Ammon's horn (tissue), 1 donor: ENCODE data around the gene TMEM200B.
"Not testable (repeated sequence)": the region's sequence is repeated elsewhere in the genome, so short reads cannot be mapped to it uniquely, and the experiment has no call there.

Experiments used
- DNase-seq: peaks from one replicate; pipeline ENCODE4 v3.0.0-alpha.2; 2016; ENCODE audit warnings: low spot score

TMEM200B gene

GRCh38 chr1:29133861-29134694 is 10.4 kb upstream of the TMEM200B start:
- DNase-seq: no peak

- not testable (repeated sequence) for DNase-seq
Observed at GRCh38 chr1:29131056-29131455, 7.4 kb upstream of the TMEM200B start.

GRCh38 chr1:29129916-29130315 is 6.2 kb upstream of the TMEM200B start:
- no peak for DNase-seq

GRCh38 chr1:29128739-29129138 is 5.0 kb upstream of the TMEM200B start:
- DNase-seq: no peak

- DNase-seq: no peak
Observed at GRCh38 chr1:29126198-29126597, 2.5 kb upstream of the TMEM200B start.

- no peak for DNase-seq
Observed at GRCh38 chr1:29125788-29126187, 2.1 kb upstream of the TMEM200B start.

GRCh38 chr1:29125237-29125641 is 1.5 kb upstream of the TMEM200B start:
- no peak for DNase-seq

- DNase-seq: no peak
Observed at GRCh38 chr1:29124366-29125236, 898 bp upstream of the TMEM200B start.

GRCh38 chr1:29123053-29123886 is 433 bp downstream of the TMEM200B start:
- DNase-seq: no peak

GRCh38 chr1:29122682-29123052 is 1.0 kb downstream of the TMEM200B start:
- no peak for DNase-seq

GRCh38 chr1:29121936-29122681 is 1.6 kb downstream of the TMEM200B start:
- DNase-seq: no peak

GRCh38 chr1:29121516-29121935 is 2.2 kb downstream of the TMEM200B start:
- DNase-seq: no peak

- DNase-seq: no peak
Observed at GRCh38 chr1:29120947-29121485, 2.7 kb downstream of the TMEM200B start.

GRCh38 chr1:29120367-29120766 is 3.3 kb downstream of the TMEM200B start:
- DNase-seq: no peak

- DNase-seq: no peak
Observed at GRCh38 chr1:29119121-29119929, 4.4 kb downstream of the TMEM200B start.

GRCh38 chr1:29117381-29117780 is 6.3 kb downstream of the TMEM200B start:
- DNase-seq: no peak

GRCh38 chr1:29114654-29115053 is 9.0 kb downstream of the TMEM200B start:
- DNase-seq: no peak

- DNase-seq: no peak
Observed at GRCh38 chr1:29113413-29114117, 10.1 kb downstream of the TMEM200B start.

GRCh38 chr1:29112705-29113412 is 10.8 kb downstream of the TMEM200B start:
- no peak for DNase-seq
